Right atrium auricular region (tissue), 2 donors: ENCODE measurements around the gene OR51M1. TPM values are rescaled to one million over a fixed set of nuclear protein-coding genes. Genes with fewer than 3 reads are reported as not detected.

Experiments used
- DNase-seq: peaks from one replicate; pipeline ENCODE4 v3.0.0-alpha.2; 2019; ENCODE audit warnings: low spot score
- H3K27ac ChIP-seq, 2 donors: fragments of 200-600 bp; sonication (generic); 1 replicate in 1 of 2; 2 replicates in 1 of 2; pipeline ENCODE4 v1.5.1; 2016 to 2019
- H3K27me3 ChIP-seq, 2 donors: fragments of 200-600 bp; sonication (generic); one replicate each; pipeline versions ENCODE4 v1.5.1 to v1.6.0; 2017 to 2019
- H3K36me3 ChIP-seq: fragments of 200-600 bp; sonication (generic); one replicate; pipeline ENCODE4 v1.5.1; 2016
- H3K4me1 ChIP-seq, 2 donors: fragments of 200-600 bp; sonication (generic); one replicate each; pipeline versions ENCODE4 v1.5.1 to v1.6.0; 2017 to 2019
- H3K4me3 ChIP-seq, 2 donors: fragments of 200-600 bp; sonication (generic); 1 replicate in 1 of 2; 2 replicates in 1 of 2; pipeline ENCODE4 v1.5.1; 2017 to 2019; ENCODE audit warnings: mild to moderate bottlenecking in 1 of 2, moderate library complexity in 1 of 2
- H3K9me3 ChIP-seq, 2 donors: fragments of 200-600 bp; sonication (generic); one replicate each; pipeline ENCODE4 v1.5.1; 2019
- CTCF ChIP-seq, 2 donors: fragments of 200-600 bp; sonication (generic); IDR thresholded peaks; one replicate each; pipeline ENCODE4 v1.5.1; 2019; ENCODE audit warnings: antibody characterized with exemption in 2 of 2
- total RNA-seq, 2 donors: library from RNA; depleted of rRNA; stranded (reverse); fragments of >200 nt; gene quantifications; one replicate each; pipeline ENCODE4 v1.1.0, GENCODE V29; 2016

OR51M1 gene
- total RNA-seq, 2 donors from 2014 or later = not detected

- DNase-seq = no peak
- Histone ChIP-seq H3K4me1 (no peaks in the 10 kb centered on the region), H3K4me3 (no peak overlapping the region), H3K36me3 (no peaks in the 10 kb centered on the region), H3K9me3 (no peaks in the 10 kb centered on the region), H3K27ac (no peak overlapping the region), H3K27me3 (no peaks in the 10 kb centered on the region)
- no peak for TF ChIP-seq CTCF (IDR thresholded peaks at IDR 0.05)
These were observed 21.6 kb downstream of the OR51M1 start for GRCh38 chr11:5405173-5405572.

GRCh38 chr11:5420993-5421392 is 37.4 kb downstream of the OR51M1 start:
- no peak for TF ChIP-seq CTCF (IDR thresholded peaks at IDR 0.05)
- DNase-seq = no peak
- Histone ChIP-seq H3K4me1 (no peaks in the 10 kb centered on the region), H3K27me3 (no peaks in the 10 kb centered on the region), H3K9me3 (no peaks in the 10 kb centered on the region), H3K36me3 (no peaks in the 10 kb centered on the region), H3K27ac (no peak overlapping the region), H3K4me3 (no peak overlapping the region)

- no peaks in the 10 kb centered on the region for H3K36me3 ChIP-seq
- no peak for TF ChIP-seq CTCF (IDR thresholded peaks at IDR 0.05)
- no peak within 1 kb of the TSS for H3K4me3 ChIP-seq
- H3K9me3 ChIP-seq = no peaks in the 10 kb centered on the region
- no peaks in the 10 kb centered on the region for H3K4me1 ChIP-seq
- no peak within 1 kb of the TSS for H3K27ac ChIP-seq
- DNase-seq = no peak
- H3K27me3 ChIP-seq = no peaks in the 10 kb centered on the region
These were observed 38.2 kb downstream of the OR51M1 start, which contains the start of gene OR51Q1 for GRCh38 chr11:5421811-5422210. Gene OR51Q1, plus strand, starts transcription at chr11:5422111. Its CDS starts 90 bp downstream, at chr11:5422201.

GRCh38 chr11:5423131-5423530 is 39.5 kb downstream of the OR51M1 start:
- H3K4me1 ChIP-seq = no peaks in the 10 kb centered on the region
- no peak for DNase-seq
- H3K4me3 ChIP-seq = no peak overlapping the region
- no peaks in the 10 kb centered on the region for H3K36me3 ChIP-seq
- H3K27ac ChIP-seq = no peak overlapping the region
- no peaks in the 10 kb centered on the region for H3K27me3 ChIP-seq
- H3K9me3 ChIP-seq = no peaks in the 10 kb centered on the region
- TF ChIP-seq CTCF (IDR thresholded peaks at IDR 0.05) = no peak

- H3K36me3 ChIP-seq = no peaks in the 10 kb centered on the region
- no peak for DNase-seq
- H3K27ac ChIP-seq = no peak within 1 kb of the TSS
- H3K4me3 ChIP-seq = no peak within 1 kb of the TSS
- TF ChIP-seq CTCF (IDR thresholded peaks at IDR 0.05) = no peak
- H3K4me1 ChIP-seq = no peaks in the 10 kb centered on the region
- H3K9me3 ChIP-seq = no peaks in the 10 kb centered on the region
- no peaks in the 10 kb centered on the region for H3K27me3 ChIP-seq
These were observed 57.8 kb downstream of the OR51M1 start, which contains the start of gene OR51I1 for GRCh38 chr11:5441414-5441813. Gene OR51I1, minus strand, starts transcription at chr11:5441514. Its CDS starts 0 bp downstream, at chr11:5441514.

Other genes with a start within 250 kb of the OR51M1 start
- gene OR52A5, start 245.5 kb upstream of the OR51M1 start, total RNA-seq = not detected
- gene OR52A1, start 229.1 kb upstream of the OR51M1 start, total RNA-seq = not detected
- not detected for gene OR51V1, start 183.1 kb upstream of the OR51M1 start, total RNA-seq
- 1,000 to 10,000 TPM; 1,514 to 1,650 TPM for gene HBB, start 156.7 kb upstream of the OR51M1 start, total RNA-seq
- 1 to 10 TPM; 2.1 to 2.4 TPM for gene HBD, start 149.3 kb upstream of the OR51M1 start, total RNA-seq
- not detected for gene HBG1, start 134.0 kb upstream of the OR51M1 start, total RNA-seq
- gene HBG2, start 129.0 kb upstream of the OR51M1 start, total RNA-seq = under 1 TPM in 1 of 2 donors, not detected in 1; 0.90 TPM
- gene HBE1, start 113.9 kb upstream of the OR51M1 start, total RNA-seq = not detected
- gene OR51B4, start 81.9 kb upstream of the OR51M1 start, total RNA-seq = not detected
- not detected for gene OR51B2, start 59.5 kb upstream of the OR51M1 start, total RNA-seq
- not detected for gene OR51B5, start 40.3 kb upstream of the OR51M1 start, total RNA-seq
- gene OR51B6, start 32.3 kb upstream of the OR51M1 start, total RNA-seq = not detected
- gene OR51Q1, start 38.3 kb downstream of the OR51M1 start, total RNA-seq = not detected
- gene OR51I1, start 57.7 kb downstream of the OR51M1 start, total RNA-seq = not detected
- not detected for gene OR51I2, start 65.5 kb downstream of the OR51M1 start, total RNA-seq
- gene OR52D1, start 104.9 kb downstream of the OR51M1 start, total RNA-seq = not detected
- not detected for gene UBQLN3, start 126.1 kb downstream of the OR51M1 start, total RNA-seq
- under 1 TPM in 1 of 2 donors, not detected in 1; 0.30 TPM for gene UBQLNL, start 132.9 kb downstream of the OR51M1 start, total RNA-seq
- gene OR52H1, start 164.7 kb downstream of the OR51M1 start, total RNA-seq = not detected
- not detected for gene OR52B6, start 197.1 kb downstream of the OR51M1 start, total RNA-seq
- gene TRIM6, start 212.8 kb downstream of the OR51M1 start, total RNA-seq = 1 to 10 TPM; 1.3 TPM
- 1 to 10 TPM; 1.4 to 3.8 TPM for gene TRIM34, start 241.2 kb downstream of the OR51M1 start, total RNA-seq